A549 (cell line): ENCODE measurements around the gene KRT14.

Source experiments
- CBX8 ChIP-seq: fragments of 200-600 bp; sonication (generic); IDR thresholded peaks from 2 replicates; pipeline ENCODE4 v1.6.1; 2016
- CEBPB ChIP-seq, 2 experiments: fragments of >200 bp in 1 of 2; sonication (Bioruptor Twin) in 1 of 2; formaldehyde crosslinking in 1 of 2; IDR thresholded peaks; 2 replicates each; pipeline ENCODE4 v1.6.1; 2012 to 2016
- CTCF ChIP-seq: fragments of >200 bp; sonication (Bioruptor Twin); formaldehyde crosslinking; IDR thresholded peaks from 3 replicates; pipeline ENCODE4 v1.5.1; 2016
- EP300 ChIP-seq, 2 experiments: fragments of >200 bp; sonication (Bioruptor Twin); formaldehyde crosslinking; IDR thresholded peaks; 2 replicates in 1 of 2; 3 replicates in 1 of 2; pipeline ENCODE4 v1.6.1; 2016 to 2017
- KDM1A ChIP-seq: fragments of 200-600 bp; sonication (generic); IDR thresholded peaks from 2 replicates; pipeline ENCODE4 v1.6.1; 2016; ENCODE audit warnings: low read depth, mild to moderate bottlenecking
- MAFK ChIP-seq: fragments of 450-650 bp; IDR thresholded peaks from 2 replicates; pipeline ENCODE4 v1.6.1; 2014; ENCODE audit not compliant: partially characterized antibody
- POLR2A ChIP-seq: IDR thresholded peaks from 2 replicates; pipeline ENCODE4 v1.6.1; 2012; ENCODE audit warnings: mild to moderate bottlenecking, low read length
- REST ChIP-seq: fragments of 200-600 bp; sonication (generic); IDR thresholded peaks from 2 replicates; pipeline ENCODE4 v1.6.1; 2016; ENCODE audit warnings: antibody characterized with exemption, mild to moderate bottlenecking, moderate library complexity
- SMC3 ChIP-seq: fragments of >200 bp; sonication (Bioruptor Twin); formaldehyde crosslinking; IDR thresholded peaks from 3 replicates; pipeline ENCODE4 v1.6.1; 2018; ENCODE audit warnings: inconsistent platforms
- ZFP36 ChIP-seq: fragments of 450-650 bp; IDR thresholded peaks from 2 replicates; pipeline ENCODE4 v1.6.1; 2014; ENCODE audit warnings: borderline replicate concordance; ENCODE audit not compliant: partially characterized antibody
- TF ChIP-seq, protein P1 (sequence below): fragments of 150-350 bp; IDR thresholded peaks from 2 replicates; pipeline ENCODE4 v1.6.1; 2014; ENCODE audit warnings: low read depth, mild to moderate bottlenecking, low read length

DNA sequence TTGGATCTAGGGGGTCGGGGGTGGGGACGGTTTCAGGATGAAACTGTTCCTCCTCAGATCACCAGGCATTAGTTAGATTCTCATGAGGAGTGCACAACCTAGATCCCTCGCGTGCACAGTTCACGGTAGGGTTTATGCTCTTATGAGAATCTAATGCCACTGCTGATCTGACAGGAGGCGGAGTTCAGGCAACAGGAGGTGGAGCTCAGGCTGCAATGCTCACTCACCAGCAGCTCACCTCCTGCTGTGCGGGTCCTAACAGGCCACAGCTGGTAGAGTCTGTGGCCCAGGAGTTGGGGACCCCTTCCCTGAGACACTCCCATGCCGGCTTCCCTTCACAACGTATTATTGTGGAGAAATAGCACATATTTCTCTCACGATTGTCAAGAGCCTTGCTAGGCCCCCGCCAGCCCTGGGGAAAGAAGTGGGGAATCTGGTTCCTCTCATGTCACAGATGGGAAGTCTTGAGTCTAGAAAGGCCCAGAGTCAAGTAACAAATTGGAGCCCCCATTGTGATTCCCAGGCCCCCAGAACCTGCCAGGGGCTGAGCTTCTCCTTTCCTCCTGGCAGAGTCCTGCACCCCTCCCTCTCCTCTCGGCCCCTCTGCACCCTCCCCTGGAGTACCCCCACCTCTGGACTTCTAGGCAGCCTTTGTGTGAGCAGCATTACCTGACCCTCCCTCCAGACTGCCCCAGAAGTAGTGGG, 6.1 kb upstream of the KRT14 start:
- TF ChIP-seq SMC3: no peak
- TF ChIP-seq CTCF: no peak
- TF ChIP-seq KDM1A: no peak
- TF ChIP-seq EP300 (IDR thresholded peaks at IDR 0.05): no peak
- TF ChIP-seq ZFP36: no peak
- no peak for TF ChIP-seq REST
- no peak for TF ChIP-seq POLR2A
- TF ChIP-seq CEBPB (IDR thresholded peaks at IDR 0.05): no peak
- TF ChIP-seq MAFK: no peak
- TF ChIP-seq CBX8: no peak
- TF ChIP-seq, protein P1, sequence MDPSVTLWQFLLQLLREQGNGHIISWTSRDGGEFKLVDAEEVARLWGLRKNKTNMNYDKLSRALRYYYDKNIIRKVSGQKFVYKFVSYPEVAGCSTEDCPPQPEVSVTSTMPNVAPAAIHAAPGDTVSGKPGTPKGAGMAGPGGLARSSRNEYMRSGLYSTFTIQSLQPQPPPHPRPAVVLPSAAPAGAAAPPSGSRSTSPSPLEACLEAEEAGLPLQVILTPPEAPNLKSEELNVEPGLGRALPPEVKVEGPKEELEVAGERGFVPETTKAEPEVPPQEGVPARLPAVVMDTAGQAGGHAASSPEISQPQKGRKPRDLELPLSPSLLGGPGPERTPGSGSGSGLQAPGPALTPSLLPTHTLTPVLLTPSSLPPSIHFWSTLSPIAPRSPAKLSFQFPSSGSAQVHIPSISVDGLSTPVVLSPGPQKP: no peak
